Type B pancreatic cell (in vitro differentiated cells): ENCODE measurements around the gene FLCN. TPM values are rescaled to one million over a fixed set of nuclear protein-coding genes. Genes with fewer than 3 reads are reported as not detected.
A peak's percentile ranks its signal among the peaks of the same experiment; 100 is the strongest.

Experiments used
- DNase-seq: peaks from one replicate; pipeline ENCODE4 v3.0.0; 2021; ENCODE audit warnings: mixed read lengths; ENCODE audit not compliant: unreplicated experiment; ENCODE audit errors: extremely low spot score
- H3K27ac Mint-ChIP-seq: 2 replicates; pipeline ENCODE4 v1.8.0; 2021; ENCODE audit warnings: mild to moderate bottlenecking, mixed read lengths
- H3K27me3 Mint-ChIP-seq: 2 replicates; pipeline ENCODE4 v1.8.0; 2021; ENCODE audit warnings: mixed read lengths
- H3K36me3 Mint-ChIP-seq: 2 replicates; pipeline ENCODE4 v1.8.0; 2021; ENCODE audit warnings: mixed read lengths
- H3K4me1 Mint-ChIP-seq: one replicate; pipeline ENCODE4 v1.8.0; 2021; ENCODE audit warnings: mixed read lengths; ENCODE audit not compliant: unreplicated experiment
- H3K4me3 Mint-ChIP-seq: 2 replicates; pipeline ENCODE4 v1.8.0; 2021; ENCODE audit warnings: mild to moderate bottlenecking, mixed read lengths
- H3K9me3 Mint-ChIP-seq: 2 replicates; pipeline ENCODE4 v1.8.0; 2021; ENCODE audit warnings: mixed read lengths
- CTCF ChIP-seq: fragments of 200-600 bp; sonication (generic); conservative IDR thresholded peaks from 2 replicates; pipeline ENCODE4 v1.5.0; 2021; ENCODE audit warnings: antibody characterized with exemption, mild to moderate bottlenecking
- total RNA-seq: library from RNA; stranded (reverse); gene quantifications from 2 replicates; pipeline ENCODE4 v1.2.1, GENCODE V29; 2021; ENCODE audit warnings: low replicate concordance

The FLCN gene
- total RNA-seq, 1 donor from 2014 or later: 55.8 TPM

DNA sequence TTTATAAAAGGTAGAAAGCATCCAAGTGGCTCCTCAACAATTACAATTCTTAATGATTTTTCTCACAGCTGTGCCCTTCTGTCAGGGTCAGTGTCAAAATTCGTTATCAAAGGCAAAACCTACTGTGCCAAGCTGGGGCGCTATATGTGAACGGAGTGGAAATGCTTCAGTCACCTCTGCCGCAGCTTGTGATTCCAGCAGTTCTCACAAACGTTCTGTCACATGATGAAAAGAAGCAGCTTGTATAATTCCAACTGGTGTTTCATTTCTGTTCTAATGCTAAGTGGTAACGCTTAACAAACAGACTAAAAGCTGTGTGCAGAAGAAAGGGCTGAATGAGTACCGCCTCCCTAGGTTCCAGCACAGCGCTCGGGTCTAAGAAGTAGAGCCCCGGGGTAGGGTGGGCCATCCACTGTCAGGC is 45.0 kb downstream of the FLCN start:
- no peak overlapping the region for H3K27ac Mint-ChIP-seq

DNA sequence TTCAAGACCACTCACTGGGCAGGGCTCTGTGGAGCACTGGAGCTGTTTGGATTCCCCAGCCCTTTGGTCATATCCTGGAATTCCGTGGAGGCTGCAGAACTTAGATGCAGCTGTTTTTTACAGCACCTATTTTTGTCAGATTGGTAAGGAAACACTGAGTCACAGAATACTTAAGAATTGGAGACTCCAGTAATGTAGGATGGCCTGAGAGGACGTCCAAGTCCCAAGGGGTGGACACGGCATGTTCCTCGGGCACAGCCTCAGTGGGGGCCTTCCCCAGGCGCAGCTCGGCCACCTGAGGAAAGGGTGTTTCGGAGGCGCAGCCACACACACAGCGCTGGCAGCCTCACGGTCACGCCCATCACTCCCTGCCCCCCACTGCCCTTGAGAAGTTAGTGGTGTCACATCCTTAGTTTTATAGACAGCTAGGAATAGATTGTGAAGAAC is 45.6 kb downstream of the FLCN start:
- Mint-ChIP-seq H3K27ac (no peak overlapping the region), H3K27me3 (no peaks in the 10 kb centered on the region), H3K4me1 (peaks cover 11% of the 10 kb centered on the region), H3K9me3 (no peaks in the 10 kb centered on the region), H3K36me3 (peaks cover 11% of the 10 kb centered on the region), H3K4me3 (no peak overlapping the region)
- TF ChIP-seq CTCF: no peak
- DNase-seq: no peak

More for the DNA sequence above, 45.0 kb downstream of the FLCN start:
- TF ChIP-seq CTCF: no peak
- Mint-ChIP-seq H3K4me1 (peaks cover 9% of the 10 kb centered on the region), H3K36me3 (peaks cover 11% of the 10 kb centered on the region), H3K27me3 (no peaks in the 10 kb centered on the region), H3K4me3 (no peak overlapping the region), H3K9me3 (no peaks in the 10 kb centered on the region)
- DNase-seq: no peak

DNA sequence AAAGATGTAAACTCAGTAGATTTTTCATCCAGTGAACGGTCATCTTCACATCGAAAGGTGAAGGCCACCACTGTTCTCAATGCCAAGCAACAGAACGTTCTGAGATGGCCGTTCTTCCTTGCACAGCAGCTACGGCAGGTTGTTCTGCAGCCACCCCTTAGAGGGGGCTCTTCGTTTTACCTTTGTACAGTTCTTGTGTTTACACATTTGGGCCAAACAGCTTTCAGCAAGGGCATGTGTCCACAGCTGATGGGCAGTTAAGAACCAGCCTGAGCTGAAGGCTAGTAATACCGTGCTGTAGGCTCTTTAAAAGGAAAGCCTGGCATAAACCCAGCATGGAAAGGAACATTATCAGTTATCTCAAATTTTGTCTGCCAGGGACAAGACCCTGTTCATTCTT is 46.8 kb downstream of the FLCN start:
- Mint-ChIP-seq H3K27ac (peak overlapping the region; percentile 53), H3K36me3 (peaks cover 15% of the 10 kb centered on the region), H3K9me3 (no peaks in the 10 kb centered on the region), H3K4me3 (no peak overlapping the region), H3K4me1 (peaks cover 23% of the 10 kb centered on the region), H3K27me3 (no peaks in the 10 kb centered on the region)
- no peak for DNase-seq
- no peak for TF ChIP-seq CTCF

GRCh38 chr17:17189559-17189958 is 47.4 kb downstream of the FLCN start:
- no peak overlapping the region for H3K27ac Mint-ChIP-seq
- peaks cover 25% of the 10 kb centered on the region for H3K4me1 Mint-ChIP-seq
- no peak for DNase-seq
- TF ChIP-seq CTCF: no peak
- H3K9me3 Mint-ChIP-seq: no peaks in the 10 kb centered on the region
- no peak overlapping the region for H3K4me3 Mint-ChIP-seq
- no peaks in the 10 kb centered on the region for H3K27me3 Mint-ChIP-seq
- H3K36me3 Mint-ChIP-seq: peaks cover 15% of the 10 kb centered on the region

GRCh38 chr17:17188586-17188985 is 48.4 kb downstream of the FLCN start:
- Mint-ChIP-seq H3K27ac (no peak overlapping the region), H3K36me3 (peaks cover 15% of the 10 kb centered on the region), H3K4me1 (peaks cover 25% of the 10 kb centered on the region), H3K9me3 (no peaks in the 10 kb centered on the region), H3K4me3 (no peak overlapping the region), H3K27me3 (no peaks in the 10 kb centered on the region)
- no peak for DNase-seq
- no peak for TF ChIP-seq CTCF
